Hepatocyte (in vitro differentiated cells): Measurements from ENCODE around the gene ZNF385B. TPM values are rescaled to one million over a fixed set of nuclear protein-coding genes. Genes with fewer than 3 reads are reported as not detected.

Experiments used
- DNase-seq: peaks from one replicate; pipeline ENCODE4 v3.0.0-alpha.2; 2016; ENCODE audit warnings: low spot score
- H2AFZ ChIP-seq: fragments of 200-600 bp; sonication (generic); 2 replicates; pipeline ENCODE4 v1.6.0; 2016; ENCODE audit warnings: antibody characterized with exemption, mild to moderate bottlenecking
- H3K27ac ChIP-seq: fragments of 200-600 bp; sonication (generic); 2 replicates; pipeline ENCODE4 v1.5.1; 2016; ENCODE audit warnings: mild to moderate bottlenecking
- H3K27me3 ChIP-seq: fragments of 200-600 bp; sonication (generic); 2 replicates; pipeline ENCODE4 v1.6.1; 2016
- H3K36me3 ChIP-seq: fragments of 200-600 bp; sonication (generic); replicated peaks from 2 replicates; pipeline ENCODE4 v1.5.1; 2016; ENCODE audit warnings: low read depth; ENCODE audit not compliant: insufficient read depth
- H3K4me1 ChIP-seq: fragments of 200-600 bp; sonication (generic); 2 replicates; pipeline ENCODE4 v1.5.1; 2016; ENCODE audit warnings: mild to moderate bottlenecking, moderate library complexity; ENCODE audit not compliant: insufficient read depth
- H3K4me2 ChIP-seq: fragments of 200-600 bp; sonication (generic); 2 replicates; pipeline ENCODE4 v1.6.0; 2016
- H3K4me3 ChIP-seq: fragments of 200-600 bp; sonication (generic); 2 replicates; pipeline ENCODE4 v1.5.1; 2016; ENCODE audit warnings: mild to moderate bottlenecking
- H3K79me2 ChIP-seq: fragments of 200-600 bp; sonication (generic); 2 replicates; pipeline ENCODE4 v1.6.0; 2017; ENCODE audit warnings: mild to moderate bottlenecking
- H3K9me2 ChIP-seq: fragments of 200-600 bp; sonication (generic); replicated peaks from 2 replicates; pipeline ENCODE4 v1.6.0; 2017; ENCODE audit warnings: mild to moderate bottlenecking; ENCODE audit not compliant: insufficient read depth
- H3K9me3 ChIP-seq: fragments of 200-600 bp; sonication (generic); 2 replicates; pipeline ENCODE4 v1.5.1; 2016; ENCODE audit warnings: low read depth, mild to moderate bottlenecking
- H4K20me1 ChIP-seq: fragments of 200-600 bp; sonication (generic); 2 replicates; pipeline ENCODE4 v1.6.0; 2016; ENCODE audit warnings: mild to moderate bottlenecking; ENCODE audit not compliant: insufficient read depth, poor library complexity, severe bottlenecking
- CTCF ChIP-seq: fragments of 200-600 bp; sonication (generic); IDR thresholded peaks from 2 replicates; pipeline ENCODE4 v1.5.1; 2016; ENCODE audit warnings: antibody characterized with exemption, mild to moderate bottlenecking; ENCODE audit not compliant: poor library complexity
- EZH2 ChIP-seq: fragments of 200-600 bp; sonication (generic); IDR thresholded peaks from 2 replicates; pipeline ENCODE4 v1.6.1; 2016; ENCODE audit warnings: antibody characterized with exemption, mild to moderate bottlenecking, borderline replicate concordance
- EZH2phosphoT487 ChIP-seq: fragments of 200-600 bp; sonication (generic); IDR thresholded peaks from one replicate; pipeline ENCODE4 v1.6.1; 2018; ENCODE audit warnings: antibody characterized with exemption, mild to moderate bottlenecking, low read depth, moderate library complexity; ENCODE audit not compliant: unreplicated experiment, severe bottlenecking
- WGBS: methylation state at CpG from one replicate; pipeline ENCODE4 v1.1.6; 2016; ENCODE audit warnings: low lambda C conversion rate; ENCODE audit errors: missing lambda C conversion rate; 5-methylcytosine and 5-hydroxymethylcytosine counted together
- polyA plus RNA-seq: library from polyadenylated mRNA; unstranded; fragments of >200 nt; fragmentation: Nextera tagmentation; extraction: Ambion mirVana; gene quantifications from 2 replicates; pipeline ENCODE4 v1.2.1, GENCODE V29; 2016
- total RNA-seq: library from RNA; depleted of rRNA; stranded (reverse); fragments of >200 nt; gene quantifications from 2 replicates; pipeline ENCODE4 v1.2.3, GENCODE V29; 2014

The ZNF385B gene
- total and polyA plus RNA-seq, 2 experiments from 2014 or later: 1.8 to 2.4 TPM

- 97% methylated on average over 1 of the region's 1 CpG for WGBS
These were observed 427.1 kb downstream of the ZNF385B start for GRCh38 chr2:179434357-179434756.

GRCh38 chr2:179432751-179433150 lies 428.7 kb downstream of the ZNF385B start:
- H3K4me2 ChIP-seq: no peak overlapping the region
- 86% methylated on average over 3 of the region's 3 CpGs for WGBS
- no peaks in the 10 kb centered on the region for H3K79me2 ChIP-seq
- H3K4me3 ChIP-seq: no peak overlapping the region
- H3K27ac ChIP-seq: no peak overlapping the region
- H2AFZ ChIP-seq: no peak overlapping the region
- no peaks in the 10 kb centered on the region for H3K9me2 ChIP-seq
- no peaks in the 10 kb centered on the region for H3K36me3 ChIP-seq
- no peak for TF ChIP-seq EZH2phosphoT487
- no peak for TF ChIP-seq CTCF
- no peak for TF ChIP-seq EZH2
- peaks cover 3% of the 10 kb centered on the region for H3K27me3 ChIP-seq
- no peaks in the 10 kb centered on the region for H4K20me1 ChIP-seq
- H3K9me3 ChIP-seq: no peaks in the 10 kb centered on the region
- DNase-seq: no peak
- no peaks in the 10 kb centered on the region for H3K4me1 ChIP-seq

More at GRCh38 chr2:179434357-179434756, 427.1 kb downstream of the ZNF385B start:
- Histone ChIP-seq H3K27ac (no peak overlapping the region), H3K4me3 (no peak overlapping the region), H4K20me1 (no peaks in the 10 kb centered on the region), H3K4me2 (no peak overlapping the region), H3K27me3 (peaks cover 3% of the 10 kb centered on the region), H3K9me2 (no peaks in the 10 kb centered on the region), H3K79me2 (no peaks in the 10 kb centered on the region), H2AFZ (no peak overlapping the region), H3K36me3 (no peaks in the 10 kb centered on the region), H3K9me3 (no peaks in the 10 kb centered on the region), H3K4me1 (no peaks in the 10 kb centered on the region)
- no peak for DNase-seq
- TF ChIP-seq EZH2 (no peak), EZH2phosphoT487 (no peak), CTCF (no peak)

GRCh38 chr2:179429597-179429996 lies 431.8 kb downstream of the ZNF385B start:
- Histone ChIP-seq H3K79me2 (no peaks in the 10 kb centered on the region), H3K4me2 (no peak overlapping the region)

More at GRCh38 chr2:179429597-179429996, 431.8 kb downstream of the ZNF385B start:
- Histone ChIP-seq H3K9me2 (no peaks in the 10 kb centered on the region), H3K27ac (no peak overlapping the region), H3K9me3 (no peaks in the 10 kb centered on the region), H2AFZ (no peak overlapping the region), H4K20me1 (no peaks in the 10 kb centered on the region), H3K36me3 (no peaks in the 10 kb centered on the region), H3K27me3 (peaks cover 3% of the 10 kb centered on the region), H3K4me3 (no peak overlapping the region), H3K4me1 (no peaks in the 10 kb centered on the region)
- 89% methylated on average over 2 of the region's 2 CpGs for WGBS
- TF ChIP-seq CTCF: no peak
- no peak for TF ChIP-seq EZH2
- TF ChIP-seq EZH2phosphoT487: no peak
- no peak for DNase-seq
